Aorta (tissue), 5 donors: ENCODE measurements around the gene SLC38A3. TPM values are rescaled to one million over a fixed set of nuclear protein-coding genes. Genes with fewer than 3 reads are reported as not detected.
"Not testable (repeated sequence)": the region's sequence is repeated elsewhere in the genome, so short reads cannot be mapped to it uniquely, and the experiment has no call there.

Source experiments
- ATAC-seq: fragments of 200-7000 bp; cut with Tn5 transposase; one replicate; pipeline ENCODE4 v1.9.1; 2022; ENCODE audit warnings: moderate library complexity; ENCODE audit not compliant: low FRiP score
- DNase-seq, 2 donors: peaks; one replicate each; pipeline ENCODE4 v3.0.0-alpha.2; 2020
- H3K27ac ChIP-seq, 2 donors: one replicate each; pipeline ENCODE4 v1.5.1; 2013; ENCODE audit warnings: low read length in 2 of 2, mild to moderate bottlenecking in 2 of 2, moderate library complexity in 2 of 2, control low read depth in 1 of 2, inconsistent platforms in 1 of 2, low read depth in 1 of 2
- H3K27me3 ChIP-seq, 2 donors: one replicate each; pipeline ENCODE4 v1.6.1; 2013; ENCODE audit warnings: control low read depth in 1 of 2, low read length in 1 of 2, mild to moderate bottlenecking in 1 of 2, moderate library complexity in 1 of 2; ENCODE audit not compliant: insufficient read depth in 2 of 2, control insufficient read depth in 1 of 2
- H3K36me3 ChIP-seq, 2 donors: one replicate each; pipeline ENCODE4 v1.6.1; 2013; ENCODE audit warnings: control low read depth in 1 of 2, low read length in 1 of 2, mild to moderate bottlenecking in 1 of 2; ENCODE audit not compliant: insufficient read depth in 2 of 2, control insufficient read depth in 1 of 2
- H3K4me1 ChIP-seq, 2 donors: one replicate each; pipeline ENCODE4 v1.6.1; 2013; ENCODE audit warnings: low read length in 2 of 2, control low read depth in 1 of 2, mild to moderate bottlenecking in 1 of 2, moderate library complexity in 1 of 2; ENCODE audit not compliant: insufficient read depth in 2 of 2, control insufficient read depth in 1 of 2
- H3K4me3 ChIP-seq, 2 donors: one replicate each; pipeline ENCODE4 v1.5.1; 2013; ENCODE audit warnings: low read length in 2 of 2, control low read depth in 1 of 2, mild to moderate bottlenecking in 1 of 2
- H3K9me3 ChIP-seq: one replicate; pipeline ENCODE4 v1.6.1; 2013; ENCODE audit warnings: mild to moderate bottlenecking, low read length; ENCODE audit not compliant: control insufficient read depth
- WGBS, 2 donors: extraction: QIAGEN DNeasy Blood & Tissue Kit; methylation state at CpG; one replicate each; pipeline ENCODE4 v1.1.7; 2013; 5-methylcytosine and 5-hydroxymethylcytosine counted together
- intact Hi-C, 2 donors: fragments of 100-400 bp; cut with DNase I; formaldehyde crosslinking; loops; one replicate each; pipeline versions ENCODE4 v1.14.2 to v1.15.0; 2022
- polyA plus RNA-seq, 2 donors: library from polyadenylated mRNA; stranded (reverse); fragments of 200-250 nt; gene quantifications; one replicate each; pipeline ENCODE4 v1.2.3, GENCODE V29; 2013
- total RNA-seq, 2 donors: library from RNA; stranded (reverse); fragmentation: NEBNext Ultra II Directional; extraction: Animal tissue kit (Norgen Biotek cat#: 25700); gene quantifications; one replicate each; pipeline ENCODE4 v1.2.1, GENCODE V29; 2021
- donor health status: healthy with polysubstance abuse.
- donor health status: Bipolar disorder and iron deficiency.
- donor health status: DM: no; HTN: no; CAD: no.
- donor health status: DM: no; HTN: no; CAD: no.
- donor health status: DM: yes; HTN: yes; CAD: no.

Gene SLC38A3
- total and polyA plus RNA-seq, 4 donors: 0.19 to 1.4 (median 0.56) TPM; not detected in 1

DNA sequence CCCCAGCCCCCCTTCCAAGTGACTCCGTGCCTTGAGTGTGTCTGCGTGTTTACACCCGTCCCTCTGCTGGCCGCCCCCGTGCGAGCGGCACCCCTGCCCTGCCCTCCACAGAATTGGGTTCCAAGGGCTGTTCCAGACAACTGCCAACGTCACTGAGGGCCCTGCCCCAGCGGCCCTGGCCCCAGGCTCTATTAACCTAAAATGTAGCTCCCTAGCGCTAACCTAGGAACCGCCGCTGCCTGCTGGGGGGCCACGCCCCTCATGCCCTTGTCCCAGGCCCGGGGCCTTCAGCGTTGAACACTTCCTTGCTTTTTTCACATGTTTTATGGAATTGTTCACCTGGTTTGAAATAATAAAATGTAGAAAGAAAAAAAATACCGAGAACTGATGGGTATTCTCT, 53.9 kb downstream of the SLC38A3 start:
- H3K36me3 ChIP-seq: peaks cover 0 to 3% of the 10 kb centered on the region in 2 donors
- no peak overlapping the region for H3K27ac ChIP-seq
- H3K9me3 ChIP-seq: no peaks in the 10 kb centered on the region
- ATAC-seq (no peak), DNase-seq (peak in 1 of 2 donors; percentile 49)
- intact Hi-C loops: no loop called here
- no peaks in the 10 kb centered on the region for H3K27me3 ChIP-seq
- 74 to 77% methylated on average over 16 of the region's 16 CpGs for WGBS, 2 donors
- no peaks in the 10 kb centered on the region for H3K4me1 ChIP-seq
- H3K4me3 ChIP-seq: no peak overlapping the region

DNA sequence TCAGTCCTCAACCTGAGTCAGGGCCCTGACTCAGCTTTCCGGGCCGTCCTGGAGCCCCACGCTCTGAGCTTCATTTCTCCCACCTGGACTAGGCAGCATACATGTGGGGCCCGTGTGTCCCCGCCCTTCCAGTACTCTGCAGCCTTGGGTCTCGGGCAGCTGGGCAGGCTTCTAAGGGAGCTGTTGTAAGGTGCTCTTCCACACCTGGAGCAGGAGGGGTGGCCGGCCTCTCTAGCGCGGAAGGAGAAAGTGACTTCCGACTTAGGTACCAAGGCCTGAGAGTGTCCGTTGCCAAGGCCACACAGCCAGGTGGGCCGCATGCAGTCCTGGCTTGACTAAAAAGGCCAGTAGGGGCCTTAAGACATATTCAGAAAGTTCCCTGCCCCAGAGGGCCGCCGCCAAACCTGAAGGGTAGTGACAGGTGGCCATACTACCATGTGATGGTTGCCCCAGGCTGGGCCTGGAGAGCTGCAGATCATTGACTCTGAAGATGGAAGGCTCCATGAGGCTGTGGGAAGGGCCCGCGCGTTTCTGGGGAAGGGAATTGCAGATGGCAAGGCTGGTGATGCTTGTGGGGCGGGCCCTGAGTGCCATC, 54.5 kb downstream of the SLC38A3 start:
- ATAC-seq: no peak
- intact Hi-C loops: no loop called here
- WGBS, 2 donors: 56% methylated on average over 18 of the region's 18 CpGs

DNA sequence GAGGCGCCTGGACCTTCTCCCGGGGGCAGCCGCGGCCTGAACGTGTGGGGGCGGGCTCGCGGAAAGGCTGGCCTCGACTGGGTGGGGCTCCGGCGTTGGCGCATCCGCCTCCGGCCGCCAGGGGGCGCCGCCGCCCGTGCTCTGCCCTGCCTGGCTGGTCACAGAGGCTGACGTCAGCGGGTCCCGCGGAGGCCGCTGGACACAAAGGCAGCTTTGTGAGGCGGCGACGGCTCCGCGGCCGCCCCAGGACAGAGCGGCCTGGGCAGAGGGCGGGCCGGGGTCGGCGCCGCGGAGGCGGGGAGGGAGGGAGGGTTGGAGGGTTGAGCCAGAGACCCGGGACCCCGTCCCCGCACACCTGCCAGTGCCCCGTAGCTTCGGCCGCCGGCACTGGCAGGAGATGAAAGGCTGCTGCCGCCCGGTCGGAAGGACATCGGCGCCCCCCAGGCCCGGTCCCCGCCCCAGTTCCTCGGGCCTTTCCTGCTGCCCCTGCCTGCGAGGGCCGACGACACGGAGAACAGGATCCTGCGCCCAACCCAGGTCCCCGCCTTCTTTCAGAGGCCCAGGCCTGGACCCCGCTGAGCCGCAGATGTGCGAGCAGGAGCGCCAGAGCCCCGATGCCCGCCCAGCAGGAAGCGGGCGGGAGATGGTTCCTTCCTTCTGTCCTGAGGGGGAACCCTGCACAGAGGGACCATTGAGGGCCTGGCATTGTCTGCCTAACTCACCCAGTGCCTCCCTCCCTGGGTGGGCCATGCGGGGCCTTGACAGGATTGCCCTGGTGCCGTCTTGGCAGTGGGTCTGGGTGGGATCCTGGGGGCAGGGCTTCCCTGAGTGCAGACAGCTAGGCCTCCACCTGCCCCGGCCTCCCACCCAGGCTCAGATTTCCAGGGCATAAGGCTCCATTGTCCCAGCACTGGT, 55.2 kb downstream of the SLC38A3 start:
- H3K4me1 ChIP-seq: no peaks in the 10 kb centered on the region
- DNase-seq (peak; percentile 96 to 98), ATAC-seq (peak; percentile 93)
- H3K4me3 ChIP-seq: peak overlapping the region; percentile 22 to 57
- H3K36me3 ChIP-seq: peaks cover 0 to 3% of the 10 kb centered on the region in 2 donors
- WGBS, 2 donors: 0 to 1% methylated on average over 51 to 70 of the region's 70 CpGs
- intact Hi-C loops: no loop called here
- no peaks in the 10 kb centered on the region for H3K9me3 ChIP-seq
- H3K27me3 ChIP-seq: no peaks in the 10 kb centered on the region
- peak overlapping the region; percentile 91 to 93 for H3K27ac ChIP-seq

More for the DNA sequence above, 54.5 kb downstream of the SLC38A3 start:
- H3K36me3 ChIP-seq: peaks cover 0 to 3% of the 10 kb centered on the region in 2 donors
- H3K4me1 ChIP-seq: no peaks in the 10 kb centered on the region
- no peaks in the 10 kb centered on the region for H3K27me3 ChIP-seq
- H3K27ac ChIP-seq: peak overlapping the region; percentile 21 to 24
- no peak for DNase-seq
- H3K4me3 ChIP-seq: no peak overlapping the region
- no peaks in the 10 kb centered on the region for H3K9me3 ChIP-seq

DNA sequence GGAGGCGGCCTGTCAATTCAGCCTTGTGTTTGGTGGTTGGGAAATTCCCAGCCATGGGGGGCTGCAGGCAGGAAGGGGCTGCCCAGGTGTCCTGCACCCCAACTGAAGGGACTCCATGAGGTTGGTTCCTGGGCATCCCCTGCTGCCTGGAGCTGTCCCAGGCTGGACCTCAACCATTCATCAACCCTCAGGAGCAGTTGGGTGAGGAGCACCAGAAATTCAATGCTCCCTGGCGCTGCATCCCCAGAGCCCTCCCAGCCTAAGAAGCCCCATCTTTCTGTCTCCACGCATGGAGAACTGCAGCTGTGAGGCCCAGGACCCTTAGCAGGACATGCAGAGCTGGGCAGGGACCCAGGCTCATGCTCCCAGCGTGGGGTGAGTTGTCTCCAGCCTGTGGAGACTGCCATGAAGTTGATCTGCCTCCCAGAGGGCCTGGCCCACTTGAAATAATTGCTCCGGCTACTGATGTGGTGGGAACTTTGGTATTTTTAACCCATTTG, 55.9 kb downstream of the SLC38A3 start:
- intact Hi-C loops: no loop called here
- Histone ChIP-seq H3K4me1 (no peaks in the 10 kb centered on the region), H3K4me3 (no peak overlapping the region), H3K27me3 (no peaks in the 10 kb centered on the region), H3K9me3 (no peaks in the 10 kb centered on the region), H3K36me3 (peaks cover 0 to 3% of the 10 kb centered on the region in 2 donors), H3K27ac (peak overlapping the region; percentile 91 to 93)
- ATAC-seq (no peak), DNase-seq (peak in 1 of 2 donors; percentile 52)
- 39 to 40% methylated on average over 5 of the region's 5 CpGs for WGBS, 2 donors

DNA sequence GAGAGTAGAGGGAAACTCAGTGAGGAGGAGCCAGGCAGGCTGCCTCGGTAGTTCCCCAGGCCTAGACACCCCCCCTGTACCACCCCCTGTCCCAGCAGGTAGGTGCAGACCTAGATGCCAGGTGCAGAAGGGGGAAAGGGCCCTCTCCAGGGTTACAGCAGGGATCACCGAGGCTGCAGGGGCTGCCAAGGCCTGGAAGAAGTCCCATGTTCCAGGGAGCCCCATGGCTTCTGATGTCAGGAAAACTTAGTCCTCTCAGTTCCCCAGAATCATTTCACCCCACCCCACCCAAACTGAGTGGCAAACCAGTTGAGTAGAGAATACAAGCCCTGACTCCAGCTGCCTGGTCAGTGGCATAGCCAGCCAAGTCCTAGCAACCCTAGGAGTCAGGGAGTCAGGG, 56.4 kb downstream of the SLC38A3 start:
- Histone ChIP-seq H3K9me3 (no peaks in the 10 kb centered on the region), H3K27ac (peak overlapping the region; percentile 14 to 93), H3K27me3 (no peaks in the 10 kb centered on the region), H3K36me3 (peaks cover 0 to 3% of the 10 kb centered on the region in 2 donors), H3K4me1 (no peaks in the 10 kb centered on the region), H3K4me3 (no peak overlapping the region)
- WGBS, 2 donors: 11 to 18% methylated on average over 2 of the region's 2 CpGs
- ATAC-seq (no peak), DNase-seq (no peak)
- intact Hi-C loops: no loop called here

DNA sequence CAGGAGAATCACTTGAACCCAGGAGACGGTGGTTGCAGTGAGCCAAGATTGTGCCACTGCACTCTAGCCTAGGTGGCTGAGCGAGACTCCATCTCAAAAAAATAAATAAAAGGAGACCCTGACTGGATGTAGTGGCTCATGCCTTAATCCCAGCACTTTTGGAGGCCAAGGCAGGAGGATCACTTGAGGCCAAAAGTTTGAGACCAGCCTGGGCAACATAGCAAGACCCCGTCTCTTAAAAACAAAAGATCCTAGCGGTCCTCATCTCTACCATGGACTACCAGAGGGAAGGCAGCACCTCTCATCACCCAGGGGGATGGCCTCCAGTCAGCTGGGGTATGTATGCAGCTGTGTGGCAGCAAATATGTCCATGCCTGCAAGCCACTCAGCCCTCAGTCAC, 57.1 kb downstream of the SLC38A3 start:
- H3K27me3 ChIP-seq, H3K36me3 ChIP-seq, H3K9me3 ChIP-seq, intact Hi-C loops, ATAC-seq, H3K4me1 ChIP-seq, H3K27ac ChIP-seq, H3K4me3 ChIP-seq: not testable (repeated sequence)
- 93 to 96% methylated on average over 4 of the region's 4 CpGs for WGBS, 2 donors
- DNase-seq: peak in 1 of 2 donors; percentile 43

DNA sequence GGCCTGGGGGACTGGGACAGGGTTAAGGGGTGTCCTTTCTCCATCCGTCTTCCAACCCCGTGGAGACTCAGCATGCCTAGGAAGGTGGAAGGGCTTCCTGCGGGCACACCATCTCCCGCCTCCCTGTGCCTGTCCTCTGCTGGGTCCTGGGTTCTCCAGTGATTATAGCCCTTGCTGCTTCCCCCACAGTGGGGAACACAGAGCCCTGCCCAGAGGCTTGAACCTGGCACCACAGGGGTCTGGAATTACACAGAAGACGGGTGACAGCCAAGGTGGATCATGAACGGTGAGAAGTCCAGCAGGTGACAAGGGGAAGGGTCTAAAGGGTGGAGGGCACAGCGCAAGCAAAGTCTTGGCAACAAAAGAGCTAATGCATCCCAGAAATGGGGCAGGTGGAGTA, 57.7 kb downstream of the SLC38A3 start:
- ATAC-seq (no peak), DNase-seq (no peak)
- H3K27me3 ChIP-seq: no peaks in the 10 kb centered on the region
- intact Hi-C loops: no loop called here
- H3K4me3 ChIP-seq: no peak overlapping the region
- 80 to 89% methylated on average over 6 to 7 of the region's 7 CpGs for WGBS, 2 donors
- peak overlapping the region in 1 of 2 donors; percentile 15 for H3K27ac ChIP-seq
- no peaks in the 10 kb centered on the region for H3K4me1 ChIP-seq
- no peaks in the 10 kb centered on the region for H3K9me3 ChIP-seq
- no peaks in the 10 kb centered on the region for H3K36me3 ChIP-seq

DNA sequence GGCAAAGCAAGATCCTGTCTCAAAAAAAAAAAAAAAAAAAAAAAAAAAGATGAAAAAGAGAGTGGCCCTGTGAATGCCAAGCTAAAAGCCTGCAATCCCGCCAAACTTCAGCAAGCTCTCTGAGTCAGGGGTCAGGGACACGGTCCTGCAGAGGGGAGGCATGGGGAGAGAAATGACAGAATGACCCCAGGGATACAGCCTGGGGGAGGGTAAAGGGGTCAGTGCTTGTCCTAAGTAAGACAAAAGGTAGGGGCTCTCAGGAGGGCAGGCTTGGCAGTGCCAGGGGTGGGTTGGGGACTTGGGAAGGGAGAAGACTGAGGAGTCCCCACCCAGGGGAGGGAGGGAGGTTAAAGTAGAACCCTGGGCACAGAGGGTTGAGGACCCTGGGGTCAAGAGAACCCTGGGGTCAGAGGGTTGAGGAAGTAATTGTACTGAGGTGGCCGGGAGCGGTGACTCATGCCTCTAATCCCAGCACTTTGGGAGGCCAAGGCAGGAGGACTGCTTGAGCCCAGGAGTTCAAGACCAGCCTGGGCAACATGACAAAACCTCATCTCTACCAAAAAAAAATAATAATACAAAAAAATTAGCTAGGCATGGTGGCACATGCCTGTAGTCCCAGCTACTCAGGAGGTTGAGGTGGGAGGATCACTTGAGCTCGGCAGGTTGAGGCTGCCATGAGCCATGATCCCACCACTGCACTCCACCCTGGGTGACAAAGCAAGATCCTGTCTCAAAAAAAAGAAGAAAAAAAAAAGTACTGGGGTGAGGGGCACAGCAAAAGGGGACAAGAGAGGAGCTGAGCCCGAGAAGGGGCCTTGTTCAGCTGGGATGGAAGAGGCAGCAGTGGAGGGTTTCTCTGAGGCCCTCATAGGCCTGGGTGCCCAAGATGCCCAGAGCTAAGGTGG, 58.7 kb downstream of the SLC38A3 start:
- intact Hi-C loops: no loop called here
- no peaks in the 10 kb centered on the region for H3K27me3 ChIP-seq
- no peak overlapping the region for H3K4me3 ChIP-seq
- H3K36me3 ChIP-seq: no peaks in the 10 kb centered on the region
- WGBS, 2 donors: 38 to 40% methylated on average over 6 of the region's 6 CpGs
- DNase-seq (peak in 1 of 2 donors; percentile 61), ATAC-seq (no peak)
- H3K27ac ChIP-seq: peak overlapping the region; percentile 1 to 94
- H3K9me3 ChIP-seq: no peaks in the 10 kb centered on the region
- H3K4me1 ChIP-seq: no peaks in the 10 kb centered on the region
